Nephron progenitor cell (in vitro differentiated cells): ENCODE results near the gene PIK3CA.

Source experiments
- DNase-seq: peaks from one replicate; pipeline ENCODE4 v3.0.0; 2021
- H3K27ac Mint-ChIP-seq: 2 replicates; pipeline ENCODE4 v1.8.0; 2021; ENCODE audit warnings: mild to moderate bottlenecking, moderate library complexity, mixed read lengths
- H3K27me3 Mint-ChIP-seq: 2 replicates; pipeline ENCODE4 v1.8.0; 2021; ENCODE audit warnings: mild to moderate bottlenecking, low read depth, mixed read lengths; ENCODE audit not compliant: poor library complexity
- H3K36me3 Mint-ChIP-seq: 2 replicates; pipeline ENCODE4 v1.8.0; 2021; ENCODE audit warnings: low read depth, mixed read lengths
- H3K4me1 Mint-ChIP-seq: 2 replicates; pipeline ENCODE4 v1.8.0; 2021; ENCODE audit warnings: mixed read lengths
- H3K4me3 Mint-ChIP-seq: 2 replicates; pipeline ENCODE4 v1.8.0; 2021; ENCODE audit warnings: mild to moderate bottlenecking, moderate library complexity, mixed read lengths
- H3K9me3 Mint-ChIP-seq: 2 replicates; pipeline ENCODE4 v1.8.0; 2021; ENCODE audit warnings: mild to moderate bottlenecking, moderate library complexity, mixed read lengths
- TF ChIP-seq, protein P1 (sequence below): fragments of 200-600 bp; sonication (generic); IDR thresholded peaks from 2 replicates; pipeline ENCODE4 v1.5.0; 2021; ENCODE audit warnings: antibody characterized with exemption

The PIK3CA gene

DNA sequence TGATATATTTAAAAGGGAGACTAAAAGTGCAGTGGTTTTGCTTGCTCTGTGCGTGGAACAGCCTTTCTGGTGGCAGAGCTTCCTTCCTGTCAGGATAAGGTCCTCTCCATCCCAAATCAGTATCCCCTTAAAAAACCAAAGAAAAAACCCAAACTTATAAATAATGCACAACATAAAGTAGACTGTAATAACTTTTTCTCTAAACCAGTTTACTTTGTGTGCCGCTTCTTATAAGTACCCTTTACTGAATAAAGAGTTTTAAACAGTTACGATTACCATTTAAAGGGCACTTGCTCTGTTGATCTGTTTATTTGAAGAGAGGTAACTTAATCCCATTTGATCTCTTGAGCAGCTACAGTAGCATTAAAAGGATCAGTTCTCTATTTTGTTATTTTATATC lies 2.5 kb downstream of the PIK3CA start:
- peaks cover 41% of the 10 kb centered on the region for H3K4me1 Mint-ChIP-seq
- DNase-seq = no peak
- H3K9me3 Mint-ChIP-seq = no peaks in the 10 kb centered on the region
- H3K27ac Mint-ChIP-seq = no peak overlapping the region
- peak overlapping the region; percentile 54 for H3K4me3 Mint-ChIP-seq
- H3K27me3 Mint-ChIP-seq = no peaks in the 10 kb centered on the region
- no peaks in the 10 kb centered on the region for H3K36me3 Mint-ChIP-seq
- TF ChIP-seq, protein P1, sequence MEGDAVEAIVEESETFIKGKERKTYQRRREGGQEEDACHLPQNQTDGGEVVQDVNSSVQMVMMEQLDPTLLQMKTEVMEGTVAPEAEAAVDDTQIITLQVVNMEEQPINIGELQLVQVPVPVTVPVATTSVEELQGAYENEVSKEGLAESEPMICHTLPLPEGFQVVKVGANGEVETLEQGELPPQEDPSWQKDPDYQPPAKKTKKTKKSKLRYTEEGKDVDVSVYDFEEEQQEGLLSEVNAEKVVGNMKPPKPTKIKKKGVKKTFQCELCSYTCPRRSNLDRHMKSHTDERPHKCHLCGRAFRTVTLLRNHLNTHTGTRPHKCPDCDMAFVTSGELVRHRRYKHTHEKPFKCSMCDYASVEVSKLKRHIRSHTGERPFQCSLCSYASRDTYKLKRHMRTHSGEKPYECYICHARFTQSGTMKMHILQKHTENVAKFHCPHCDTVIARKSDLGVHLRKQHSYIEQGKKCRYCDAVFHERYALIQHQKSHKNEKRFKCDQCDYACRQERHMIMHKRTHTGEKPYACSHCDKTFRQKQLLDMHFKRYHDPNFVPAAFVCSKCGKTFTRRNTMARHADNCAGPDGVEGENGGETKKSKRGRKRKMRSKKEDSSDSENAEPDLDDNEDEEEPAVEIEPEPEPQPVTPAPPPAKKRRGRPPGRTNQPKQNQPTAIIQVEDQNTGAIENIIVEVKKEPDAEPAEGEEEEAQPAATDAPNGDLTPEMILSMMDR = no peak

DNA sequence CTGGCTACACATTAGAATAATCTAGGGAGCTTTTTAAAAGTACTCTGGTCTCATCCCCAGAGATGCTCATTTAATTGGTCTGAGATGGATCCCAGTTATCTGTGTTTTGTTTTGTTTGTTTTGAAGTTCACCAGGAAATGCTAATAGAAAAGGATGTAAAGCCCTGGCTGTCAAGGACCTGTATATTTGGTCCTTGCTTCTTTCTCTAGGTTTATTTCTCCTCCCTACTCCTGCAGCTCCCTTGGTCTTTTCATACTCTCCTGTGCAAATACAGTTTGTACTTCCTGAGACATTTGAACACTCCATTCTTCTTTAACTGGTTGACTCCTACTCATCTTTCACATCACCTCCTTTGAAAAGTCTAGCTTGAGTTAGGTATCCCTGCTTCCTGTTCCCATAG lies 3.3 kb downstream of the PIK3CA start:
- Mint-ChIP-seq H3K4me1 (peaks cover 49% of the 10 kb centered on the region), H3K36me3 (no peaks in the 10 kb centered on the region), H3K9me3 (no peaks in the 10 kb centered on the region), H3K27me3 (no peaks in the 10 kb centered on the region), H3K4me3 (peak overlapping the region; percentile 54), H3K27ac (no peak overlapping the region)
- TF ChIP-seq, protein P1 = no peak
- no peak for DNase-seq

DNA sequence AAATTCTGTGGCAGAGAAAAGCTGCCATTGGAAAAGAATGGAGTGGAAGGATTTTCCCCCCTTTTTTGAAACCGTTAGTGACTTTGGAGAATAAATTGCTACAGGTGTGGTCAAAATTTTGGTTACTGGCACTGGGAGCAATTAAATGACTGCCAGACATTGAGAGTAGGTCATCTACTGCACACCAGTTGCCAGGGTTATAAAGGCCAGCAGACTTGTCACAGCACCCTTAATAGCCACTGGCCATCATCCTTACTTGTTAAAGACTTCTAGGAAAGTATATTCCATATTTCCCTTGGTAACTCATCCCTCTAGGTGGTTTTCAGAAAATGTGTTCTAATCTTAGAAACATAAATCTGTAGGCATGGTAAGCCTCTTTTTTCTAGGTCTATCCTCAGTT lies 8.0 kb downstream of the PIK3CA start:
- H3K36me3 Mint-ChIP-seq = peaks cover 5% of the 10 kb centered on the region
- H3K9me3 Mint-ChIP-seq = no peaks in the 10 kb centered on the region
- TF ChIP-seq, protein P1 = no peak
- DNase-seq = no peak
- peaks cover 27% of the 10 kb centered on the region for H3K4me1 Mint-ChIP-seq
- H3K27me3 Mint-ChIP-seq = no peaks in the 10 kb centered on the region
- H3K4me3 Mint-ChIP-seq = no peak overlapping the region
- peak overlapping the region; percentile 60 for H3K27ac Mint-ChIP-seq

DNA sequence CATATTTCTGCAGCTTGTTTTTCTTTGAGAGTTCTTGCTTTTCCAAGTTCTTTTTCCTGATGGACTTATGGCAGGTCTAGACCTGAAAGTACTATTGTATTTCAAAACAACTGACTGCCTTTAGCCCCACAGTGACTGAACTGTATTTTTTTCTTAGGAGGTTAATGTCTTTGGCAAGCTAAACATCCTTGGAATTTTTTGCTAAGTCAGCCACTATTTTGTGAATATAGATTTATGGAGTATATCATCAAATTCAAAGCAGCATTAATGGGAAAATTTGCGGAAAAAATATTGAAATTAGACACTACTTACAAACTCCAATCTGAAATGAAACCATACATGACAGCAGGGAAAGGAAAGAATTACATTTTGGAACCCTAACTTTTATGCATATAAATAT lies 8.6 kb downstream of the PIK3CA start:
- Mint-ChIP-seq H3K36me3 (peaks cover 6% of the 10 kb centered on the region), H3K9me3 (no peaks in the 10 kb centered on the region), H3K4me3 (no peak overlapping the region), H3K4me1 (peaks cover 21% of the 10 kb centered on the region), H3K27me3 (no peaks in the 10 kb centered on the region), H3K27ac (no peak overlapping the region)
- TF ChIP-seq, protein P1 = no peak
- no peak for DNase-seq

DNA sequence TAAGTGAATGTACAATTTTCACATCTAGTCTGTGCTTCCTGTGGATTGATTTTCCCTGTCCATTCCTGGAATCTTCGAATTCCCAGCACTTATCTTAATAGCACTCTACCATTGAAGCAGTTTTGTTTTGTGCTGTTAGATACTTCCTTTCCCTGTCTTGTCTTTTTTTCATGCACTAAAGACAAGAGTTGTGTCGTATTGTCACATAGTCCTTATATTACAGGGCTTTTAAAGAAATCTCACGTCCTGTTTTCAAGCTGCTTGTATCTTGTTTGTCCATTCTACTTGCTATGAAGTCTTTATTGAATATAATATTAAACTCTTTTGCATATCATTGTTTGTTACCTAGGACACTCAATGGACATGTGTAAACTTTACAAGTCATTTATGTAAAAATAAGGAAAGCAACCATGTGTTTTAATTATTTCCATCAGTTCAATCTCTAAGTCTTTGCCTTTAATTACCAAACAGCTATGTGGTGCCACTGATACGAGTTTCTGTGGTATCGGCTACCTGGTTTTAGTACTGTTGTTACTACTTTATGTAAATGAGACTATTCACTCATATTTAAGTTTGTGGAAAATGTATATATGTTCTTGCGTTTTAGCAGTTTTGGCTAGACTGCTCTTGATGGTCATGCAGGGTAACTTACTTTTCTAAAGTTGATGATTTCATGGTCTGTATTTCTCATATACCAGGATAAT lies 10.3 kb downstream of the PIK3CA start:
- TF ChIP-seq, protein P1 = no peak
- H3K4me3 Mint-ChIP-seq = no peak overlapping the region

DNA sequence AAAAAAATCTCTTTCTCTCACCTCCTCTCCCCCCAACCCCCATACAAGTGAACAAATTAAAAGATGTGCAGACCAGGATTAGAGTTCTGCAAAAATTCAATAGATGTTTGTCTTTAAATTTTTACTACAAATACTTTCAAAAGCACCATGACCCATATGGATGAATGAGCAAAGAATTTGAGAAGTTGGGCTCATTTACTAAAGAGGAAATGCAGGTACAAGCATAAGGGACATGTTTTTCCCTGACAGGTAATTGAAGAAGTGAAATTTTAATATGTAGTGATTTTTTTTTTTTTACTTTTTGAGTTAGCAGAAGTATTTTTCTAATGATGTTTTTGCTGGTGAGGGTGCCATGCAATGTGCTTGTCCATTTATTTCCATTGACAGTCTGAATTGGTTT lies 15.3 kb downstream of the PIK3CA start:
- H3K27me3 Mint-ChIP-seq = no peaks in the 10 kb centered on the region
- DNase-seq = no peak
- peaks cover 14% of the 10 kb centered on the region for H3K36me3 Mint-ChIP-seq
- peaks cover 6% of the 10 kb centered on the region for H3K9me3 Mint-ChIP-seq
- TF ChIP-seq, protein P1 = no peak
- no peak overlapping the region for H3K27ac Mint-ChIP-seq
- H3K4me1 Mint-ChIP-seq = peaks cover 16% of the 10 kb centered on the region
- H3K4me3 Mint-ChIP-seq = no peak overlapping the region

More for the DNA sequence above, 10.3 kb downstream of the PIK3CA start:
- Mint-ChIP-seq H3K27ac (no peak overlapping the region), H3K9me3 (no peaks in the 10 kb centered on the region), H3K27me3 (no peaks in the 10 kb centered on the region), H3K36me3 (peaks cover 6% of the 10 kb centered on the region), H3K4me1 (peaks cover 17% of the 10 kb centered on the region)
- DNase-seq = no peak
